ENCODE data around the gene SEPTIN1.
A peak's percentile ranks its signal among the peaks of the same experiment; 100 is the strongest.

The SEPTIN1 gene

GRCh38 chr16:30354423-30355143 is 27.8 kb downstream of the SEPTIN1 start:
- H3K27me3 Mint-ChIP-seq (ENCODE audit: low read depth), result no peaks in the 10 kb centered on the region
- H3K4me1 Mint-ChIP-seq, result peaks cover 27% of the 10 kb centered on the region
- no peaks in the 10 kb centered on the region for H3K9me3 Mint-ChIP-seq
- TF ChIP-seq CTCF (IDR thresholded peaks at IDR 0.05; ENCODE audit: unreplicated experiment in 3 of 3), result no peak
- peaks cover 45% of the 10 kb centered on the region for H3K36me3 Mint-ChIP-seq (ENCODE audit: low read depth)
- peak overlapping the region; percentile 91 to 96 (median 94) for H3K4me3 Mint-ChIP-seq
- peak overlapping the region; percentile 97 to 100 (median 99) for H3K27ac Mint-ChIP-seq

DNA sequence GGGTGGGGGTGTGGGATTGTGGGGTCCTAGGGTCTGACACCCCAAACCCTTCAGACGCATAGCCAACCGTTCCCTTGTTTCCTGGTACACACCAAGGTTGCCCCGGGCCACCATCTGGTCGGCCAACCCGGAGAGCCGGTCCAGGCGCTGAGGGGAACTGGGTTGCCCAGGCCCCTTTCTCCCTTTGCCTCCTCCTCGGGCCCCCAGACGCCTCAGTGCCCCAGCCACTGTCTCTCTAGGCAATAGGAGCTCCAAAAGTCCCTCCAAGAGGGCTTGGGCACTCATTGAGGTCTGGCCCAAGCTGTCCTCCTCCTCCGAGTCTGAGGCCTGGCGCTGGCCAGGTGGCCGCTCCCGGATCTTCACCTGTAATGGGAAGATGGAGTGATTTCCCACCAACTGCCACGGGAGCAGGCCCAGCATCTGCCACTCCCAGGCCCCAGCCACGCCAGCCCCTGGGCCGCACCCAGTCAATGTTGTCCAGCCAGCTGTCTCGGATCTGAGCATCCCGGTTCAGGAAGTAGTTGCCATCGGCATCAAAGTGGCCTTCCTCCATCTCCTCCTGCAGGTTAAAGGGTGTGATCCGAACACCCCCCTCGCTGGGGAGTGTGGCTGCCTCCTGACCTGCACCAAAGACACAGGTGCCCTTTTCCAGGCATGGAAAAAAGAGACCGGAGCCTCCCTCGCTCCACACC is 28.8 kb downstream of the SEPTIN1 start:
- no peak overlapping the region for H3K27ac Mint-ChIP-seq
- no peaks in the 10 kb centered on the region for H3K27me3 Mint-ChIP-seq (ENCODE audit: low read depth)
- peaks cover 48% of the 10 kb centered on the region for H3K36me3 Mint-ChIP-seq (ENCODE audit: low read depth)
- no peak for TF ChIP-seq CTCF (IDR thresholded peaks at IDR 0.05; ENCODE audit: unreplicated experiment in 3 of 3)
- peaks cover 27% of the 10 kb centered on the region for H3K4me1 Mint-ChIP-seq
- peak overlapping the region; percentile 91 to 96 (median 94) for H3K4me3 Mint-ChIP-seq
- H3K9me3 Mint-ChIP-seq, result no peaks in the 10 kb centered on the region

DNA sequence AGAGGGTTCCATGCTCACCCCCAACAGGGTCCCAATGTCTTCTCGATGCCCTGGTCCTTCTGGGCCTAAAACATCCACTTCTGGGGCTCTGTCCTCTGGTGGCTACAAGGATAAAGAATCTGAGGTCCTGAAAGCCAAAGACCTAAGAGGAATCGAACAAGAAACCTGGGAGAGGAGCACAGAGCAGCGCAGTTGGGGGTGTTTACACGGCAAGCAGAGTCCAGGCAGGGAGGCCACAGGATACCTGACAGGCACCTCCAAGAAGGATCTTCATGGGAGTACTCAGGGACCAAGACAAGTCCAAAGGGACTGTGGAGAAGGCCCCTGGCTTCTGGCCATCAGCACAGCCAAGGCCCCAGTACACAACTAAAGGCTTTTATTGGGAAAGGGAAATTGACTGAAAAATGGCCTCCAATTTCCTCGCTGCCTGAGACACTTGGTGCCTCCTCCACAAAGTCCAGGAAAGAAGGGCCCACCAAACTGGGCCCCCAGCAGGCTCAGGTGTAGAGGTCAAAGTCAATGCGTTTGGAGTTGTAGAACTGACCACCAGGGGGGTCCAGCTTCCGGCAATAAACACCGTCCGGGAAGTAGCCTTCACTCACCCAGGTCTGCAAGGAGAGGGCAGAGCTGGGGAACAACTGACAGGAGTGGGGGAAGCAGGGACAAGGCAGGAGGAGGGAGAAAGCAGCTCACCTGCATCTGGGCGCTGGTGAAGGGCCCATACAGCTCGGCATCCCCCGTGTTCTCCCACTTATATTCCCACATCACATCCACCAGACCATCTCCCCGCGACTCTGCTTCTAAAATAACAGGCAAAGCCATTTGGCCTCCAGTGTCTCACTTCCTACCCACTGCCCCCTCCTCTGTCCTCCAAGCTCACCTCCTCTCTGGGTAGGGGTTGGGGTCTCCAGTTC is 29.6 kb downstream of the SEPTIN1 start:
- H3K27ac Mint-ChIP-seq, result peak overlapping the region in 1 of 3 experiments; percentile 41
- peak overlapping the region; percentile 71 to 84 (median 80) for H3K4me3 Mint-ChIP-seq
- H3K4me1 Mint-ChIP-seq, result peaks cover 27% of the 10 kb centered on the region
- H3K27me3 Mint-ChIP-seq (ENCODE audit: low read depth), result no peaks in the 10 kb centered on the region
- no peaks in the 10 kb centered on the region for H3K9me3 Mint-ChIP-seq
- peak in 1 of 3 experiments; percentile 20 for TF ChIP-seq CTCF (IDR thresholded peaks at IDR 0.05; ENCODE audit: unreplicated experiment in 3 of 3)
- peaks cover 48% of the 10 kb centered on the region for H3K36me3 Mint-ChIP-seq (ENCODE audit: low read depth)

- H3K9me3 Mint-ChIP-seq, result no peaks in the 10 kb centered on the region
- H3K4me1 Mint-ChIP-seq, result peaks cover 27% of the 10 kb centered on the region
- H3K36me3 Mint-ChIP-seq (ENCODE audit: low read depth), result peaks cover 40% of the 10 kb centered on the region
- peak overlapping the region; percentile 71 to 84 (median 80) for H3K4me3 Mint-ChIP-seq
- TF ChIP-seq CTCF (IDR thresholded peaks at IDR 0.05; ENCODE audit: unreplicated experiment in 3 of 3), result no peak
- no peak overlapping the region for H3K27ac Mint-ChIP-seq
- no peaks in the 10 kb centered on the region for H3K27me3 Mint-ChIP-seq (ENCODE audit: low read depth)
Observed at GRCh38 chr16:30351586-30352419, 30.6 kb downstream of the SEPTIN1 start.

DNA sequence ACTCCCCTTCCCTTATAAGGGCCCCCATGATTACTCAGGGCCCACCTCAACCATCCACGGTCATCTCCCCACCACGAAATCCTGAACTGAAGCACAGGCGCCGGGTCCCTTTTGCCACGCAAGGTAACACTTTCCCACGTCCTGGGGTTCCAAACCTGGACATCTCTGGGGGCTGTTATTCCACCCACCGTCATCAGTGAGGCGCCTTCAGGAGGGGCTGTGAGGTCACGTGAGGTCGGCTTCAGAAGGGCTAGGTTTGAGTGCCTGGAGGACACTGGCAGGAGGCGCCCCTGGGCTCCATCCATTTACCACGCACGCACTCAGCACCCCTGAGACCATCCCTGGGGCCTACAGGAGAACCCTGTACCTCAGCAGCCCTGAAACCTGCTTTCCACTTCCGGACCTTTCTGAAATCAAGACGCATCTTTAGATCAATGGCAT is 31.3 kb downstream of the SEPTIN1 start:
- Mint-ChIP-seq H3K36me3 (ENCODE audit: low read depth) (peaks cover 39% of the 10 kb centered on the region), H3K27me3 (ENCODE audit: low read depth) (no peaks in the 10 kb centered on the region), H3K4me1 (peaks cover 23% of the 10 kb centered on the region), H3K9me3 (no peaks in the 10 kb centered on the region), H3K27ac (no peak overlapping the region), H3K4me3 (peak overlapping the region in 1 of 3 experiments; percentile 44)
- TF ChIP-seq CTCF (IDR thresholded peaks at IDR 0.05; ENCODE audit: unreplicated experiment in 3 of 3), result no peak
